GM18861 (cell line): ENCODE measurements around the gene CACNA2D3.

ENCODE experiments used
- ATAC-seq: cut with Tn5 transposase; IDR thresholded peaks from one replicate; pipeline ENCODE4 v1.9.1; 2021; ENCODE audit not compliant: unreplicated experiment

The CACNA2D3 gene

GRCh38 chr3:54126551-54126950 is 4.2 kb downstream of the CACNA2D3 start:
- ATAC-seq, result no peak

GRCh38 chr3:54127499-54128056 is 5.2 kb downstream of the CACNA2D3 start:
- ATAC-seq, result no peak

- ATAC-seq, result no peak
Observed at GRCh38 chr3:54131026-54131605, 8.8 kb downstream of the CACNA2D3 start.

- no peak for ATAC-seq
Observed at GRCh38 chr3:54131890-54132289, 9.5 kb downstream of the CACNA2D3 start.

- ATAC-seq, result no peak
Observed at GRCh38 chr3:54132685-54133084, 10.3 kb downstream of the CACNA2D3 start.

GRCh38 chr3:54133196-54133595 is 10.8 kb downstream of the CACNA2D3 start:
- ATAC-seq, result no peak

GRCh38 chr3:54134155-54134554 is 11.8 kb downstream of the CACNA2D3 start:
- ATAC-seq, result no peak

- no peak for ATAC-seq
Observed at GRCh38 chr3:54134713-54135112, 12.4 kb downstream of the CACNA2D3 start.

- ATAC-seq, result no peak
Observed at GRCh38 chr3:54137311-54137710, 15.0 kb downstream of the CACNA2D3 start.

- no peak for ATAC-seq
Observed at GRCh38 chr3:54138937-54139547, 16.7 kb downstream of the CACNA2D3 start.

GRCh38 chr3:54139630-54140029 is 17.3 kb downstream of the CACNA2D3 start:
- ATAC-seq, result no peak

- ATAC-seq, result no peak
Observed at GRCh38 chr3:54144284-54144683, 21.9 kb downstream of the CACNA2D3 start.

GRCh38 chr3:54146506-54147239 is 24.3 kb downstream of the CACNA2D3 start:
- ATAC-seq, result no peak

- ATAC-seq, result no peak
Observed at GRCh38 chr3:54150864-54151467, 28.6 kb downstream of the CACNA2D3 start.

- ATAC-seq, result no peak
Observed at GRCh38 chr3:54153477-54153876, 31.1 kb downstream of the CACNA2D3 start.

GRCh38 chr3:54157860-54158259 is 35.5 kb downstream of the CACNA2D3 start:
- ATAC-seq, result no peak

GRCh38 chr3:54159917-54160316 is 37.6 kb downstream of the CACNA2D3 start:
- no peak for ATAC-seq

- no peak for ATAC-seq
Observed at GRCh38 chr3:54163441-54163840, 41.1 kb downstream of the CACNA2D3 start.

- ATAC-seq, result no peak
Observed at GRCh38 chr3:54164192-54164975, 42.0 kb downstream of the CACNA2D3 start.

- ATAC-seq, result no peak
Observed at GRCh38 chr3:54165865-54166264, 43.5 kb downstream of the CACNA2D3 start.

GRCh38 chr3:54167999-54168398 is 45.6 kb downstream of the CACNA2D3 start:
- ATAC-seq, result no peak
